ENCODE measurements around the gene MUC12. TPM values are rescaled to one million over a fixed set of nuclear protein-coding genes. Genes with fewer than 3 reads are reported as not detected.
"Not testable (repeated sequence)": the region's sequence is repeated elsewhere in the genome, so short reads cannot be mapped to it uniquely, and the experiment has no call there.

Gene MUC12
- total RNA-seq, 2 experiments from 2014 or later = not detected

DNA sequence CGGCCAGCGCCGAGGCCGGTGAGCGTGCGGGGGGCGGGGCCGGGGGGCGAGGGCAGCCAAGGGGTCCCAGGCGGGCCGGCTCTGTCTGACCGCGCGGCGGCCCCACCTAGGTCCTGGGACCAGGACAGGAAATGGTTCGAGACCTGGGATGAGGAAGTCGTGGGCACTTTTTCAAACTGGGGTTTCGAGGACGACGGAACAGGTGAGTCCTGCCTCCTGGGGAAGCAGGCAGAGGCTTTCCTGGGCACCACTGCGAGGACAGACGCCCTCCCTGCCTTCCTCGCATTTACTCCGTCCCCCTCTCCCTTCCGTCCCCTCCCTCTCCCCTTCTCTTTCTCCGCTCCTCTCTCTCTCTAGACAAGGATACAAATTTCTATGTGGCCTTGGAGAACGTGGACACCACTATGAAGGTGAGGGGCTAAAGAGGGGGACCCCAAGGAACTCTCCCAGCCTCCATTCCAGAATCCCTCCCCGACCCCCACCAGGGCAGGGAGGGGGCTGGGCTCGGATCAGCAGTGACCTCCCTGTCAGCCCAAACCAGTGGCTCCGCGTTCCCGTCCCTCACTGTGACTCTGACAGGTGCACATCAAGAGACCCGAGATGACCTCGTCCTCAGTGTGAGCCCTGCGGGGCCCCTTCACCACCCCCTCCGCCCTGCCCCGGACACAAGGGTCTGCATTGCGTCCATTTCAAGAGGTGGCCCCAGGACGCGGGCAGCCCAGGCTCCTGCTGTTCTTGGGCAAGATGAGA is 2.6 kb upstream of the MUC12 start:
- peak; percentile 4 for ATAC-seq (ENCODE audit: low read depth)
- DNase-seq = no peak
- H3K4me3 Mint-ChIP-seq = peak overlapping the region; percentile 43
- H3K27ac Mint-ChIP-seq = no peak overlapping the region
- peaks cover 10% of the 10 kb centered on the region for H3K4me1 Mint-ChIP-seq
- no peaks in the 10 kb centered on the region for H3K36me3 Mint-ChIP-seq
- no peaks in the 10 kb centered on the region for H3K9me3 Mint-ChIP-seq
- peaks cover 49% of the 10 kb centered on the region for H3K27me3 Mint-ChIP-seq
- POLR2A ChIA-PET = no interaction called here

GRCh38 chr7:100967292-100967863 is 2.0 kb upstream of the MUC12 start:
- Mint-ChIP-seq H3K27me3 (peaks cover 51% of the 10 kb centered on the region), H3K36me3 (no peaks in the 10 kb centered on the region), H3K4me1 (peaks cover 10% of the 10 kb centered on the region), H3K27ac (no peak overlapping the region), H3K4me3 (no peak overlapping the region), H3K9me3 (no peaks in the 10 kb centered on the region)
- POLR2A ChIA-PET = no interaction called here
- DNase-seq (no peak), ATAC-seq (ENCODE audit: low read depth) (no peak)

DNA sequence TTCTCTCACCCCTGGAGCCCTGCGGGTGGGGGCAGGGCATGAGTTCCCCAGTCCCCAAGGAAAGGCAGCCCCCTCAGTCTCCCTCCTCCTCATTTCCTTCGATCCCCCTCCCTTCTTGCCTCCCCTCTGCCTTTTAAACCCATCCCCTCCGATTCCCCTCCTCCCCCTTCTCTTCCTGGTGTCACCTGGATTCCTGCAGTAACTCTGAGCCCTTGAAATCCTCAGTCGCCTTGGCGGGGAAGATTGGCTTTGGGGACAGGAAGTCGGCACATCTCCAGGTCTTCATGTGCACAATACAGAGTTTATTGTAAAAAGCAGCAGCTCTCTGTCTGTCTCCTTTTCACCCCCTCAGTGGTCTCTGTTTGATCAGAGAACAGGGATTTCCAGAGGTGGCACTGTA is 1.3 kb upstream of the MUC12 start:
- no peak overlapping the region for H3K4me3 Mint-ChIP-seq
- no peak for DNase-seq
- no peaks in the 10 kb centered on the region for H3K9me3 Mint-ChIP-seq
- H3K36me3 Mint-ChIP-seq = no peaks in the 10 kb centered on the region
- H3K27me3 Mint-ChIP-seq = peaks cover 49% of the 10 kb centered on the region
- H3K4me1 Mint-ChIP-seq = peaks cover 10% of the 10 kb centered on the region
- no peak overlapping the region for H3K27ac Mint-ChIP-seq
- POLR2A ChIA-PET = no interaction called here
- ATAC-seq (ENCODE audit: low read depth) = no peak

DNA sequence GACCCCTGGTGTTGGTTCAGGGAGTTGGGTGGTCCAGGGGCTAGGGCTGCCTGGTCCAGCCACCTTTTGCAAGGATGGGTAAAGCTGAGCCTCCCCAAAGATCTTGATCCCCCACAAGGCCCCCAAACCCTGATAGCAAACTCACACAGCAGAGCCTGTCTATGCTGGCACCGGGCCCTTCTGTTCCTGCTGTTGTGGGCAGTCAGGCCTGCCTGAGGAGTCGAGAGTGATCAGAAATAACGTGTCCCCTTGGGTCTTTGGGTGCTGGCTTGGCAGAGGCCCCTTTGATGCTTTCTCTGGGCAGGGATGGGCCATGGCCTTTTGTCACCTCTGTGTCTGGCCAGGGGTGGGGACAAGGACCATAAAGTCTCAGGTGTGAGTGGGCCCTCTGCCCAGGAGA is 715 bp upstream of the MUC12 start:
- Mint-ChIP-seq H3K27ac (no peak overlapping the region), H3K27me3 (peaks cover 47% of the 10 kb centered on the region), H3K4me3 (no peak overlapping the region), H3K36me3 (no peaks in the 10 kb centered on the region), H3K4me1 (peaks cover 10% of the 10 kb centered on the region), H3K9me3 (no peaks in the 10 kb centered on the region)
- POLR2A ChIA-PET = no interaction called here
- ATAC-seq (ENCODE audit: low read depth) (no peak), DNase-seq (no peak)

DNA sequence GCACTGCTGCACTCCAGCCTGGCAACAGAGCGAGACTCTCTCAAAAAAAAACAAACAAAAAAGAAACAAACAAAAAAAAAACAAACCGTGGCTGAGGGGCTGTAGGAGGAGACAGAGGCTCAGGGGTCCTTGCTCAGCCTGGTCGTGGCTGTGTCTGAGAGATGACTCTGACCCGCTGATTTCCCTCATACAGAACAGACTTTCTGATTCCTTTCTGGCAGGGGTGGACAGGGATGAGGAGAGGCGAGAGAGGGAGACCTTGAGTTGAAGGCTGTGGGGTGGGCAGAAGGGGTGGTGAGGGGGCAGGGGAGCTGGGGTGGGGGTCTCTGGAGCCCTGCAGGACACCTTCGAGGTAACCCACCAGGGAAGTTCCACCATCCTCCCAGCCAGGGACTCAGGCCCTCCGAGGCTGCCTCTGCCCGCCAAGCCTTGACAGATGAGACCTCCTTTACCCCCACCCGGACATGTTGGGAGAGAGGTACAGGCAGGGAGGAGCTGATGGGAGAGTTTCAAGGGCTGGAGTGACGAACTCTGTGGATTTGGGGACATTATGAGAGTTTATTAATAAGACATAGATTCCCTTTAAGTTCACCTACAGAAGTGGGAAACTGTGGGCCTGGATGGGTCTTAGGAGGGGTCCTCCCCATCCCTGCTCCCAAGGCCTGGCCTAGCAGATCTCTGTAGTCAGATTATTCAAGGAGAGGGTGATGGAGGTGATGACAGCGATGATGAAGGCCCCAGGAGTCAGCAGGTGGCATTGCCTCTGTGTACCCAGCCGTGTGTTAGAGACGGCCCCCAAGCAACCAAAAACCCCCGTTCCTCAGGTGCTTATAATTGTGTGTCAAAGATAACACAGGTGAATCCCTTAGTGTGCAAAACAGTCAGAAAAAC is 2.0 kb downstream of the MUC12 start:
- Mint-ChIP-seq H3K27ac (no peak overlapping the region), H3K9me3 (peaks cover 2% of the 10 kb centered on the region), H3K4me3 (no peak overlapping the region), H3K27me3 (peaks cover 36% of the 10 kb centered on the region), H3K4me1 (peaks cover 6% of the 10 kb centered on the region), H3K36me3 (no peaks in the 10 kb centered on the region)
- POLR2A ChIA-PET = no interaction called here
- no peak for ATAC-seq (ENCODE audit: low read depth)
- no peak for DNase-seq

GRCh38 chr7:100972002-100972347 is 2.6 kb downstream of the MUC12 start:
- H3K4me3 Mint-ChIP-seq = no peak overlapping the region
- peaks cover 2% of the 10 kb centered on the region for H3K9me3 Mint-ChIP-seq
- H3K4me1 Mint-ChIP-seq = peaks cover 2% of the 10 kb centered on the region
- POLR2A ChIA-PET = no interaction called here
- no peaks in the 10 kb centered on the region for H3K36me3 Mint-ChIP-seq
- DNase-seq = no peak
- ATAC-seq (ENCODE audit: low read depth) = no peak
- no peak overlapping the region for H3K27ac Mint-ChIP-seq
- peaks cover 31% of the 10 kb centered on the region for H3K27me3 Mint-ChIP-seq

- POLR2A ChIA-PET = no interaction called here
- peaks cover 12% of the 10 kb centered on the region for H3K27me3 Mint-ChIP-seq
- H3K27ac Mint-ChIP-seq = no peak overlapping the region
- ATAC-seq (ENCODE audit: low read depth) (no peak), DNase-seq (no peak)
- no peaks in the 10 kb centered on the region for H3K36me3 Mint-ChIP-seq
- no peak overlapping the region for H3K4me3 Mint-ChIP-seq
- H3K4me1 Mint-ChIP-seq = no peaks in the 10 kb centered on the region
- peaks cover 2% of the 10 kb centered on the region for H3K9me3 Mint-ChIP-seq
Measured at GRCh38 chr7:100974021-100974420, 4.7 kb downstream of the MUC12 start.

GRCh38 chr7:100975371-100975821 is 6.0 kb downstream of the MUC12 start:
- no peak for ATAC-seq (ENCODE audit: low read depth)
- Mint-ChIP-seq H3K4me3 (no peak overlapping the region), H3K27ac (no peak overlapping the region), H3K27me3 (peaks cover 9% of the 10 kb centered on the region), H3K36me3 (no peaks in the 10 kb centered on the region), H3K9me3 (peaks cover 2% of the 10 kb centered on the region), H3K4me1 (no peaks in the 10 kb centered on the region)
- POLR2A ChIA-PET = no interaction called here
- DNase-seq = no peak

GRCh38 chr7:100978300-100978699 is 8.9 kb downstream of the MUC12 start:
- H3K4me3 Mint-ChIP-seq = no peak overlapping the region
- H3K36me3 Mint-ChIP-seq = no peaks in the 10 kb centered on the region
- no peaks in the 10 kb centered on the region for H3K4me1 Mint-ChIP-seq
- ATAC-seq (ENCODE audit: low read depth) (no peak), DNase-seq (no peak)
- peaks cover 2% of the 10 kb centered on the region for H3K9me3 Mint-ChIP-seq
- POLR2A ChIA-PET = no interaction called here
- no peak overlapping the region for H3K27ac Mint-ChIP-seq
- peaks cover 4% of the 10 kb centered on the region for H3K27me3 Mint-ChIP-seq

GRCh38 chr7:100983451-100984187 is 14.3 kb downstream of the MUC12 start:
- Mint-ChIP-seq H3K9me3 (no peaks in the 10 kb centered on the region), H3K4me3 (no peak overlapping the region), H3K36me3 (no peaks in the 10 kb centered on the region), H3K4me1 (no peaks in the 10 kb centered on the region), H3K27ac (no peak overlapping the region), H3K27me3 (no peaks in the 10 kb centered on the region)
- no peak for ATAC-seq (ENCODE audit: low read depth)
- POLR2A ChIA-PET = no interaction called here
- DNase-seq = no peak

DNA sequence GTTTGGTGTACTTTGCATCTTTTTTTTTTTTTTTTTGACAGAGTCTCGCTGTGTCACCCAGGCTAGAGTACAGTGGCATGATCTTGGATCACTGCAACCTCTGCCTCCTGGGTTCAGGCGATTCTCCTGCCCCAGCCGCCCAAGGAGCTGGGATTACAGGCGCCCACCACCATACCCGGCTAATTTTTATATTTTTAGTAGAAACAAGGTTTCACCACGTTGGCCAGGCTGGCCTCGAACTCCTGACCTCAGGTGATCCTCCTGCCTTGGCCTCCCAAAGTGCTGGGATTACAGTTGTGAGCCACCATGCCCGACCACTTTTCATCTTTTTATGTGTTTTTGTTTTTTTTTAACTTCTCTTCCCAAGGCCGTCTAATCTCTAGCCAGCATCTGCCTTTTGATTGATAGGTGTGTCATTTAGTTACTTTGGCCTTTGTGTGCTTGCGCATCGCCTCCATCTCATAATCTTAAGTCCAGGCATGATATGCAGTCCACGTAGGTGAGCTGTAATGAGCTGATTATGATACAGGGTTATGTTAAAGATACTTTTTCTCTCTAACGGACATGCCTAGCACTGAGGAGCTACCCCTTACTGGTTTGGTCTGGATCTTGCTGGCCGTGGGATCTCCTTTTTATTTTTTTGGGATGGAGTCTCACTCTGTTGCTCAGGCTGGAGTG is 15.0 kb downstream of the MUC12 start:
- H3K27me3 Mint-ChIP-seq; H3K4me1 Mint-ChIP-seq; DNase-seq; H3K9me3 Mint-ChIP-seq; H3K27ac Mint-ChIP-seq; H3K4me3 Mint-ChIP-seq; POLR2A ChIA-PET; H3K36me3 Mint-ChIP-seq; ATAC-seq (ENCODE audit: low read depth): not testable (repeated sequence)

DNA sequence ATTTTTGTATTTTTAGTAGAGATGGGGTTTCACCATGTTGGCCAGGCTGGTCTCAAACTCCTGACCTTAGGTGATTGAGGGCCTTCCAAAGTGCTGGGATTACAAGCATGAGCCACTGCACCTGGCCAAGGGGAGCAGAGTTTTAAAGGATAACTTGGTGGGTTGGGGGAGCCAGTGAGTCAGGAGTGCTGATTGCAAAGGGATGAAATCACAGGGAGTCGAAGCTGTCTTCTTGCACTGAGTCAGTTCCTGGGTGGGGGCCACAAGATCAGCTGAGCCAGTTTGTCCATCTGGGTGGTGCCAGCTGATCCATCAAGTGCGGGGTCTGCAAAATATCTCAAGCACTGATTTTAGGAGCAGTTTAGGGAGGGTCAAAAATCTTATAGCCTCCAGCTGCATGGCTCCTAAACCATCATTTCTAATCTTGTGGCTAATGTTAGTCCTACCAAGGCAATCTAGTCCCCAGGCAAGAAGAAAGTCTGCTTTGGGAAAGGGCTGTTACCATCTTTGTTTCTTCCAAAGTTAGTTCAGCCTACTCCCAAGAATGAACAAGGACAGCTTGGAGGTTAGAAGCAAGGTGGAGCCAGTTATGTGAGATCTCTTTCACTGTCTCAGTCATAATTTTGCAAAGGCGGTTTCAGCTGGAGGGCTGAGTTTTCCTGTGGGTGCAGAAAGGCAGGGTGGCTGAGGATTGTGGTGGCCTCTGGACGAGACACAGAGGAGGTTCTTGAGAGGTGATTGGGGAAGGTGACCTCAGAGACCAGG is 15.8 kb downstream of the MUC12 start:
- H3K27ac Mint-ChIP-seq; ATAC-seq (ENCODE audit: low read depth); POLR2A ChIA-PET; H3K9me3 Mint-ChIP-seq; H3K36me3 Mint-ChIP-seq; H3K27me3 Mint-ChIP-seq; H3K4me3 Mint-ChIP-seq; DNase-seq; H3K4me1 Mint-ChIP-seq: not testable (repeated sequence)
